Activated naive CD4-positive, alpha-beta T cell treated with anti-CD3 and anti-CD28 coated beads, Interleukin-2, amount 10 ng/mL, durations not matched to agents 7 days and 5 days (primary cell): Measurements from ENCODE around the gene ATF3.

Experiments
- CTCF ChIA-PET: fragments of 350-600 bp; sonication (Branson Sonifier 250); formaldehyde crosslinking; loops from one replicate; lab custom pipeline; 2021; ENCODE audit warnings: antibody characterized with exemption; lab: Charles Lee
- DNase-seq: peaks from one replicate; pipeline ENCODE4 v3.0.0-alpha.2; 2020
- H3K27ac Mint-ChIP-seq: one replicate; pipeline ENCODE4 v1.8.0; 2021; ENCODE audit warnings: mild to moderate bottlenecking, moderate library complexity, mixed read lengths
- H3K27me3 Mint-ChIP-seq: one replicate; pipeline ENCODE4 v1.8.0; 2021; ENCODE audit warnings: mild to moderate bottlenecking, mixed read lengths
- H3K36me3 Mint-ChIP-seq: one replicate; pipeline ENCODE4 v1.8.0; 2021; ENCODE audit warnings: mixed read lengths
- H3K4me1 Mint-ChIP-seq: one replicate; pipeline ENCODE4 v1.8.0; 2021; ENCODE audit warnings: mixed read lengths
- H3K4me3 Mint-ChIP-seq: one replicate; pipeline ENCODE4 v1.8.0; 2021; ENCODE audit warnings: mild to moderate bottlenecking, moderate library complexity, mixed read lengths
- H3K9me3 Mint-ChIP-seq: one replicate; pipeline ENCODE4 v1.8.0; 2021; ENCODE audit warnings: mixed read lengths

The ATF3 gene

DNA sequence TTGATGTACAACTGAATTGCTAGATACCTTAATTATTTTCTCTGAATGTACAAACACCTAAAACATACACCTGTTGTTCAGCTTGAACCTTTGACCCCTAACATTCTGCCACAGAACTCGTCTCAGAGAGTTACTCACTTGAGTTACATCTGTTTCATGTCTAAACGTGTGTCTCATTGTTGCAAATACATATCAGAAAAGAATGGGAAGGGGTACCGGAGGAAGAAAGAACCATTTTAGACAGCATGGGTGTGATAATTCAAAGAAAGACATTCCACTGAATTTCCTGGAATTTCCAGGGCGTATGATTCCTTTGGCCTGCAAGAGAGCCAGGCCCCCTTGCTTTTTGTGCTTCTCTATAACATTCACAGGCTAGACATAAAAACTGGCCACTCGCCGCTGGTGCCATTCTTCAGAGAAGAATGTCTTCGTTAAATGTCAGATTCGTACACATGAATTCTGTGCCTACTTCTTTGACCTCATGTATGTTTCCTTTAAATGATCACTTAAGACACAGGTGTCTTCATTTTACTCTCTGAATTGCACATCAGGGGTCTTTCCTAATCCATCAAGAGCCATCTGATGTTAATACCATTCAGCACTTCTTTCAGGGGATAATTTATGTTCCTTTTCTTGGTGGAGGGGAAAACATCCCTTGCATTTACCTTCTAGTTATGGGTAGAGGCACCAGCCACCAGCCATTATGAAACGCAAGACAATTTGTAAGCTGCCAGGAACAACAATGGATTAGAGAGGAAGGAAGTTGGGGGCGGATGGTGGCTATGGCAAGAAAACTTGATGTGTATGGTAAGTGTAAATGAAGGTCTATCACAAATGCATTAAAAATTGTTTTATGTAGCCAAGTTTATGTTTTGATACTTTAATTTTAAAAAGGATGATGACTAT lies 12.7 kb downstream of the ATF3 start:
- Mint-ChIP-seq H3K27ac (no peak overlapping the region), H3K36me3 (peaks cover 44% of the 10 kb centered on the region), H3K4me3 (no peak overlapping the region), H3K4me1 (peaks cover 16% of the 10 kb centered on the region), H3K27me3 (peaks cover 16% of the 10 kb centered on the region), H3K9me3 (no peaks in the 10 kb centered on the region)
- CTCF ChIA-PET: interaction anchor here (1.8 kb wide), 1 partner anchor 9 kb away, joined by 6 read pairs; no protein-coding TSS in a partner anchor
- no peak for DNase-seq

DNA sequence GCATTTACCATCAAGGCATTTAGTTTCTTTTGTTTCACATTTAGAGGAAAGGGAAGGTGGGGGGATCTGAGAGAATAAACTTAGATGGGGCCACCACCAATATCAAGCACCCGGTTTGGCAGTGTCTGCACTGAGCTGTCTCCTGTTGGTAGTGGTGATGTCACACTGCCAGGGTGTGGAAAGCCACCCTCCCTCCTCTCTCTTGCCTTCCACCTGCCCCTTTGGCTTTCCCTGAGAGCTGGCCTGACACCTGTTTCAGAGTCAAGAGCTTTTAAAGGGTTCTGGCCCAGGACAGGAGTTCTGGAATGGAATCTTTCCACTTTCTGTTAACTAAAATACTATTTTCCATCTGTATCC lies 13.4 kb downstream of the ATF3 start:
- peaks cover 23% of the 10 kb centered on the region for H3K27me3 Mint-ChIP-seq
- no peaks in the 10 kb centered on the region for H3K9me3 Mint-ChIP-seq

DNA sequence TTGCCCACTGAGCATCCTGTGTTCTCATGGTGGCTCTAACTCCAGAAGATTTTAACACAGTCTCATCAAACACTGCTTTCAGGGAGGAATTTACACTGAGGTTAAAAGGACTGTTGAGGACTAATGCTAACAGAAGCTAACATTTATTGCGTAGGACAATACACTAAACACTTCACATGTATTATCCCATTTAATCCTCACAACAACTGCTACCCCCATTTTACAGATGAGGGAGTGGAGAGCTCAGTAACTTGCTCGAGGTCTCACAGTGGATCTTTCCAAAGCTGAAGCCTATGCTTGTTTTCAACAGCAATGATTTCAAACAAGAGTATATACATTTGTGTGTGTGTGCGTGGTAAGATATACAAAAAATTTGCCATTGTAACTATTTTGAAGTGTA lies 13.9 kb downstream of the ATF3 start:
- CTCF ChIA-PET: interaction anchor here (1.8 kb wide), 1 partner anchor 8 kb away, joined by 6 read pairs; no protein-coding TSS in a partner anchor
- Mint-ChIP-seq H3K9me3 (no peaks in the 10 kb centered on the region), H3K27ac (no peak overlapping the region), H3K4me3 (no peak overlapping the region), H3K36me3 (peaks cover 37% of the 10 kb centered on the region), H3K27me3 (peaks cover 23% of the 10 kb centered on the region), H3K4me1 (peaks cover 16% of the 10 kb centered on the region)
- DNase-seq: no peak

More for the DNA sequence above, 13.4 kb downstream of the ATF3 start:
- H3K4me3 Mint-ChIP-seq: no peak overlapping the region
- peaks cover 39% of the 10 kb centered on the region for H3K36me3 Mint-ChIP-seq
- CTCF ChIA-PET: interaction anchor here (1.8 kb wide), 1 partner anchor 8 kb away, joined by 6 read pairs; no protein-coding TSS in a partner anchor
- H3K4me1 Mint-ChIP-seq: peaks cover 16% of the 10 kb centered on the region
- DNase-seq: no peak
- no peak overlapping the region for H3K27ac Mint-ChIP-seq

DNA sequence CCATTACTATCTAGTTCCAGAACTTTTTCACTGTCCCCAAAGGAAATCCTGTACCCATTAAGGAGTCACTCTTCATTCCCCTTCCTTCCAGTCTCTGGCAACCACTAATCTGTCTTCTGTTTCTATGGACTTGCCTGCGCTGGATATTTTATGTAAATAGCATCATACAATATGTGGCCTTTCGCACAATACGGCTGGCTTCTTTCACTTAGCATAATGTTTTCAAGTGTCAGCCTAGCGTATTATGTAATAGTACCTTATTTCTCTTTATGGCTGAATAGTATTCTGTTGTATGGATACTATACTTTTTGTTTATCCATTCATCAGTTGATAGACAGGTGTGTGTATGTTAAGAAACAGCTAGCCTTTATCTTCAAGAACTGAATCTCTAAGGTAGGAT lies 14.3 kb downstream of the ATF3 start:
- Mint-ChIP-seq H3K36me3 (peaks cover 34% of the 10 kb centered on the region), H3K27me3 (peaks cover 26% of the 10 kb centered on the region), H3K4me3 (no peak overlapping the region), H3K27ac (no peak overlapping the region), H3K4me1 (peaks cover 16% of the 10 kb centered on the region), H3K9me3 (no peaks in the 10 kb centered on the region)
- DNase-seq: no peak
- CTCF ChIA-PET: no interaction called here

DNA sequence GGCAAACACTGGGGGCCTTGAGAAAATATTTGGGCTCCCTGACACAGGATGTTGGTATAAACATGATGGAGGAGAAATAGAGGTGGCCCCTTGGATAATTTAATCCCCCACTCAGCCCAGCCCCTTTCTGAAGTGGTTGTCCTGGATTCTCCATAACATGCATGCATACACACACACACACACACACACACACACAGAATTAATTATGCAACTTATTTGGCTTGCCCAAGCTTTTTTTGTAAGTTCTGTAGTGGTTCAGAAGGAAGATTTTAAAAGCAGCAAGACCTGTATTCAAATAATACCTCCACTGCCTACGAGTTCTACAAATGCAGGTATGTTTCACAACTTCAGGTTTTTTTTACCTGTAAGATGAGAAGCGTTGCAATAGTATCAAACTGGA lies 15.0 kb downstream of the ATF3 start:
- Mint-ChIP-seq H3K27me3 (peaks cover 30% of the 10 kb centered on the region), H3K27ac (no peak overlapping the region), H3K4me3 (no peak overlapping the region), H3K4me1 (peaks cover 16% of the 10 kb centered on the region), H3K36me3 (peaks cover 29% of the 10 kb centered on the region), H3K9me3 (no peaks in the 10 kb centered on the region)
- no peak for DNase-seq
- CTCF ChIA-PET: no interaction called here

DNA sequence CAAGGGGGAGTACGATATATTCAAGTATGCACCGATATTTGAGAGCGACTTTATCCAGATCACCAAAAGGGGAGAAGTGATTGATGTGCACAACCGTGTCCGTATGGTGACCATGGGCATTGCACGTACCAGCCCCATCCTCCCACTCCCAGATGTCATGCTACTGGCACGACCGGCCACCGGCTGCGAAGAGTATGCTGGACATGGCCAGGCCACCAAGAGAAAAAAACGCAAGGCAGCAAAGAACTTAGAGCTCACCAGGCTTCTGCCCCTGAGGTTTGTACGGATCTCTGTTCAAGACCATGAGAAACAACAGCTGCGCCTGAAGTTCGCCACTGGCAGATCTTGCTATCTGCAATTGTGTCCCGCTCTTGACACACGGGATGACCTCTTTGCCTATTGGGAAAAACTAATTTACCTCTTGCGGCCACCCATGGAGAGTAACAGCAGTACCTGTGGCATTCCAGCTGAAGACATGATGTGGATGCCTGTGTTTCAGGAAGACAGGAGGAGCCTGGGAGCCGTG lies 16.5 kb downstream of the ATF3 start:
- H3K4me1 Mint-ChIP-seq: peaks cover 16% of the 10 kb centered on the region
- no peak for DNase-seq
- no peak overlapping the region for H3K4me3 Mint-ChIP-seq
- peaks cover 21% of the 10 kb centered on the region for H3K36me3 Mint-ChIP-seq
- CTCF ChIA-PET: interaction anchor here (1.0 kb wide), 1 partner anchor 40 kb away, joined by 4 read pairs; no protein-coding TSS in a partner anchor
- H3K27ac Mint-ChIP-seq: no peak overlapping the region
- H3K9me3 Mint-ChIP-seq: no peaks in the 10 kb centered on the region
- H3K27me3 Mint-ChIP-seq: peaks cover 30% of the 10 kb centered on the region

DNA sequence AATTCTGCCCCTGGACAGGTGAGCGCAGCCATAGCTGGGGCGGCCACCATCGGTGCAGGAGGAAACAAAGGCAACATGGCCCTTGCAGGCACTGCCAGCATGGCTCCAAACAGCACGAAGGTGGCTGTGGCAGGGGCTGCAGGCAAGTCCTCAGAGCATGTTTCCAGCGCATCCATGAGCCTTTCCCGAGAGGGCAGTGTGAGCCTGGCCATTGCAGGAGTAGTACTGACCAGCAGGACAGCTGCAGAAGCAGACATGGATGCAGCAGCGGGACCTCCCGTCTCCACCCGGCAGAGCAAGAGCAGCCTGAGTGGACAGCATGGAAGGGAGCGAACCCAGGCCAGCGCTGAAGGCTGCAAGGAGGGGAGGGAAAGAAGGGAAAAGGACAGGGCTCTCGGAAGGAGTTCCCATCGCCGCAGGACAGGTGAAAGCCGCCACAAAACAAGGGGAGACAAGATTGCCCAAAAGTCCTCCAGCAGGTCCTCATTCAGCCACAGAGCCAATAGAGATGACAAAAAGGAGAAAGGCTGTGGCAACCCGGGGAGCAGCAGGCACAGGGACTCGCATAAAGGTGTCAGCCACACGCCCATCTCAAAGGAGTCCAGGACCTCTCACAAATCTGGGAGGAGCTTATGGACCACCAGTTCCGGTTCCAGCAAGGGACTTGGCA lies 17.4 kb downstream of the ATF3 start:
- no peaks in the 10 kb centered on the region for H3K9me3 Mint-ChIP-seq

DNA sequence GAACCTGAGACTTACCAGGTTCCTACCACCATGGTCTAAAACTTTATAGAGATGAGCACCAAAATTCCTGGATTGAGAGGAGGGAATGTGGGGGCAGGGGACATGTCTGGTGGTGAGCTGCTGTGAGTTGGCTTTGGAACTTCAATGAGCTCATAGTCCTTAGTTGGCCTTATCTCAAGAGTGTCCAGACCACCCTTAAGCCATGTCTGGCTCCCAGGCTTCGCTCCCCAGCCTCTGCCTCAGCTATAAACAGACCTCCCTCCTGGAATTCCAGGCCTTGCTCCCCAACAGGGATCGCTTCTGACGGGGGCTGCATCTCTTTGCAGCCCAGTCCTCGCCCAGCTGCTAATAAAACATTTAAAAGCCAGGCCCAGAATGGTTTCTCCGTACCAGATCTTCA lies 19.5 kb downstream of the ATF3 start:
- Mint-ChIP-seq H3K27me3 (peaks cover 37% of the 10 kb centered on the region), H3K27ac (no peak overlapping the region), H3K9me3 (no peaks in the 10 kb centered on the region), H3K36me3 (no peaks in the 10 kb centered on the region), H3K4me1 (no peaks in the 10 kb centered on the region), H3K4me3 (no peak overlapping the region)
- DNase-seq: no peak
- CTCF ChIA-PET: interaction anchor here (1.3 kb wide), 1 partner anchor 150 kb away, joined by 6 read pairs; no protein-coding TSS in a partner anchor

More for the DNA sequence above, 17.4 kb downstream of the ATF3 start:
- CTCF ChIA-PET: interaction anchor here (0.8 to 1.9 kb wide), 2 partner anchors 11 to 148 kb away, joined by 5 to 6 read pairs; no protein-coding TSS in a partner anchor
- peaks cover 13% of the 10 kb centered on the region for H3K36me3 Mint-ChIP-seq
- no peak for DNase-seq
- peaks cover 14% of the 10 kb centered on the region for H3K4me1 Mint-ChIP-seq
- H3K4me3 Mint-ChIP-seq: no peak overlapping the region
- H3K27ac Mint-ChIP-seq: no peak overlapping the region
- peaks cover 30% of the 10 kb centered on the region for H3K27me3 Mint-ChIP-seq

DNA sequence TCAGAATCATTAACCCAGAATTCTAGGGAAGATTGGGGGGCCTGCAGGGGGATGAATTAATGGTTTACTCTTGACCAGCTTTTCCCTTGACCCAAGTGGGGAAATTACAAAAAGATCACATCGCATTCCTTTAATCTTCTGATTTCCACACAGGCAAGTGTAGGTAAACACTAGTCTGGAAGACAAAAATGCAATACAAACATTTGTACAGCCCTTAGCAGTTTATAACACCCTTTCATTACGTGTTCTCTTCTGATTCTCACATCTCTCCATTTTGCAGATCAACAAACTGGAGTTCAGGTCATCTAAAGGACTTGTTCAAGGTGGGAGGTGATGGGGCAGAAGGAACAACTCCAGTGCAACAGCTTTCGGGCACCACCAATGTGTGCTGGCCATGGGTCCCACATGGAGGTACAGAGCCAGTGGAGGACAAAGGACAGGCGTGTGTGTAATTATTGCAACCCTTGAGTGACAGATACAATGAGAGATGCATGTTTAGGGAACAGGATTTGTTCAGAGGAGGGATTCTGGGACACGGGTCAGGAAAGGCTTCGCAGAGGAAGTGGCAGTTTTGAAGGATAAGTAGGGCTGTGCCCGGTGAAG lies 20.4 kb downstream of the ATF3 start:
- no peak overlapping the region for H3K27ac Mint-ChIP-seq
- H3K27me3 Mint-ChIP-seq: peaks cover 37% of the 10 kb centered on the region
- H3K4me1 Mint-ChIP-seq: no peaks in the 10 kb centered on the region
- H3K4me3 Mint-ChIP-seq: no peak overlapping the region
- CTCF ChIA-PET: interaction anchor here (1.3 to 2.1 kb wide), 2 partner anchors 151 to 157 kb away, joined by 5 to 6 read pairs; no protein-coding TSS in a partner anchor
- no peaks in the 10 kb centered on the region for H3K9me3 Mint-ChIP-seq
- DNase-seq: no peak
- H3K36me3 Mint-ChIP-seq: no peaks in the 10 kb centered on the region

DNA sequence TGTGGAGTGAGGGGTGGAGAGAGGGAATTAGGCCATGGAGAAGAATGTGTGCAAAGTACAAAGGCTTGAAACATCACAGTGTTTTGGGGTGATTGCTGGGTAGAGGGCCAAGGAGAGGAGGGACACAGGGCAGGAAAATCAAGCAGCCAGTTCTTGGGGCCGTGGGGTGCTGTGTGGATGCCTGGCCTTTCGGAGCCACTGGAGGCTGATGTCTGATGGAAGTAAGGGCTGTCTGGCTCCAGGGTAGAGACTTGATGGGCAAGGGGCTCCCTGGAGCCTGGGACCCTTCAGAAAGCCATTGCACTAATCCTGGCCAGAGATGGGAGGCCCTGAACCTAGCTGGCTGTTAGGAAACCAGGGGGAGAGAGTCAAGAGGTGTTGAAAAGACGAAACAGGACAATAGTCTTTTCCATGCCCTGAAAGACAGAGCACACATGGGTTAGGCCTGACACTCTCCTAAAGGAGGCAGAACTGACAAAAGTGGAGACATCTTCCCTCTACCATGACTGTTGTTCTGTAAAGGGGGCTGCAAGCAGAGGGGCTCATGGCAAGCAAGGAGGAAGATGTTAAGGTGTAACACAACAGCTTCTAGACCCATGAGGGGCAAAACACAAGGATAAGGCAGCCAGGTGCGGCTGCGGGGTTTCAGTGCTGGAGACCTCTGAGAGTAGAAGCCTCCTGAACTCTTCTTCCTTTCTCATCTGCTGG lies 21.0 kb downstream of the ATF3 start:
- Mint-ChIP-seq H3K36me3 (no peaks in the 10 kb centered on the region), H3K27me3 (peaks cover 35% of the 10 kb centered on the region), H3K27ac (no peak overlapping the region), H3K4me3 (no peak overlapping the region), H3K4me1 (peaks cover 4% of the 10 kb centered on the region), H3K9me3 (peaks cover 4% of the 10 kb centered on the region)
- CTCF ChIA-PET: interaction anchor here (0.9 to 2.1 kb wide), 8 partner anchors 8 to 174 kb away, joined by 3 to 9 read pairs (median 5); no protein-coding TSS in a partner anchor
- DNase-seq: no peak

DNA sequence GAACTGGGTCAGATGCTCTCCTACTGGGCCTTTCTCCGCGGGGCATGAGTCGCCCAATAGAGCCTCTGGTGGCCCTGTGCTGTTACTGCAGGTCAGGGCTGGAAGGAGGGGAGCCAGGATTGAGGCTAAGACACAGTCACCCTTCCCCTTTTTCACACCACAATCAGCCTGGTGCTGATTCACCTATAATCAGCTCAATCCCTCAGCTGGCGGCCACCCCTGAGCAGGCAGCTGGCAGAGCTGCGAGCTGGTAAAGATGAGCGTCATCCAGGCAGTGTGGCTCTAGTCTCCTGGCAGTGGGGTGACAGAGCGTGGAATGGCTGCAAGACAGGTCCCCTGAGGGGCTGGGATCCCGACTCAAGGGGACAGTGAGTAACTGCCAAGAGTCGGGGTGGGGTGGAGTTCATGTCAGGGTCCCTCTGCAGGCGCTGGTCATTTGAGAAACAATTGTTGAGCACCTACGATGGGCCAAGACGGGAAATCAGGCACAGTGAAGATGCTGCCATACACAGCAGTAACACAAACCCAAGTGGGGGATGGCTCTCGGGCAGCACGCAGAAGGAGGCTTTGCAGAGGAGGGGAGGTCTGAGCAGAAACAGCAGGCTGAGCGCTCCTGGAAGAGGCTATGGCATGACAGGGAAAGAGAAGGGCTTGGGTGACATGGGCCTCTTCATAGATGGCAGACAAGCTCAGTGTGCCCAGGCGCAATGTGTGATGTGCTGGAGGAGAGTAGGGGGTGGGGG lies 21.8 kb downstream of the ATF3 start:
- CTCF ChIA-PET: interaction anchor here (0.6 to 2.1 kb wide), 11 partner anchors 9 to 356 kb away, joined by 3 to 9 read pairs (median 4); partner anchors contain the start of gene ATF3
- Mint-ChIP-seq H3K27me3 (peaks cover 30% of the 10 kb centered on the region), H3K27ac (no peak overlapping the region), H3K36me3 (peaks cover 1% of the 10 kb centered on the region), H3K4me3 (no peak overlapping the region), H3K4me1 (peaks cover 11% of the 10 kb centered on the region), H3K9me3 (peaks cover 4% of the 10 kb centered on the region)
- DNase-seq: peak; percentile 70

DNA sequence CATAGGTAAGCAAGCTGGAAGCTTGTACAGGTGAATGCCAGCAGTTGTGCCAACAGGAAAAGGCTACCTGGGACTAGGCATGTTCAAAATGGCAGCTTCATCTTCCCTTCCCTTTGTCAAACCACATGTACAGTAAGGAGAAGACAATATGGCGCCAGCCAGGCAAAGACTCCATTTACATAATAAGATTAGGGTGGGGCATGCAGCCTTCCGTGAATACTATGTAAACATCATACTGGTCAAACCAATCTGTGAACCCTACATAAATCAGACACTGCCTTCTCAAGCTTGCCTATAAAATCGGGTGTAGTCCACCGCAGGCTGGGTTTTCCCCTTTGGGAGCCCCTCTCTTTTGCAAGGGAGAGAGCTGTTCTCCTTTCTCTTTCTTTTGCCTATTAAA lies 24.6 kb downstream of the ATF3 start:
- Mint-ChIP-seq H3K4me3 (no peak overlapping the region), H3K9me3 (peaks cover 4% of the 10 kb centered on the region), H3K36me3 (peaks cover 1% of the 10 kb centered on the region), H3K4me1 (peaks cover 32% of the 10 kb centered on the region), H3K27me3 (peaks cover 15% of the 10 kb centered on the region), H3K27ac (no peak overlapping the region)
- CTCF ChIA-PET: interaction anchor here (0.6 kb wide), 1 partner anchor 106 kb away, joined by 3 read pairs; no protein-coding TSS in a partner anchor
- no peak for DNase-seq
